NCI-H146 (cell line): ENCODE results near the gene PRSS57.
A peak's percentile ranks its signal among the peaks of the same experiment; 100 is the strongest.
"Not testable (repeated sequence)": the region's sequence is repeated elsewhere in the genome, so short reads cannot be mapped to it uniquely, and the experiment has no call there.

Source experiments
- DNase-seq: peaks from one replicate; lab custom pipeline; 2025; lab: John Stamatoyannopoulos, UW

PRSS57 gene

GRCh38 chr19:723247-723646 lies 28.0 kb upstream of the PRSS57 start:
- no peak for DNase-seq

GRCh38 chr19:722553-723101 lies 27.4 kb upstream of the PRSS57 start:
- no peak for DNase-seq

GRCh38 chr19:720345-721160 lies 25.3 kb upstream of the PRSS57 start:
- DNase-seq, result no peak

GRCh38 chr19:719636-720344 lies 24.5 kb upstream of the PRSS57 start:
- no peak for DNase-seq

- no peak for DNase-seq
These were observed 23.8 kb upstream of the PRSS57 start for GRCh38 chr19:718991-719512.

- DNase-seq, result no peak
These were observed 23.1 kb upstream of the PRSS57 start for GRCh38 chr19:718251-718951.

GRCh38 chr19:715347-715746 lies 20.1 kb upstream of the PRSS57 start:
- DNase-seq, result no peak

GRCh38 chr19:711254-711653 lies 16.0 kb upstream of the PRSS57 start:
- DNase-seq, result no peak

GRCh38 chr19:710767-711166 lies 15.5 kb upstream of the PRSS57 start:
- DNase-seq, result no peak

GRCh38 chr19:709965-710571 lies 14.8 kb upstream of the PRSS57 start:
- DNase-seq, result no peak

- no peak for DNase-seq
These were observed 14.1 kb upstream of the PRSS57 start for GRCh38 chr19:709196-709964.

GRCh38 chr19:708154-709143 lies 13.2 kb upstream of the PRSS57 start, which contains the start of gene PALM:
PALM (plus strand) TSS chr19:708935; CDS start chr19:709147, 212 bp downstream.
- DNase-seq, result peak; percentile 13

GRCh38 chr19:704447-704741 lies 9.1 kb upstream of the PRSS57 start:
- no peak for DNase-seq

- DNase-seq, result peak; percentile 28
These were observed 8.6 kb upstream of the PRSS57 start for GRCh38 chr19:703651-704446.

- DNase-seq, result no peak
These were observed 8.0 kb upstream of the PRSS57 start for GRCh38 chr19:703329-703650.

GRCh38 chr19:702847-703246 lies 7.6 kb upstream of the PRSS57 start:
- not testable (repeated sequence) for DNase-seq

GRCh38 chr19:699885-700284 lies 4.6 kb upstream of the PRSS57 start:
- DNase-seq, result not testable (repeated sequence)

- DNase-seq, result not testable (repeated sequence)
These were observed 3.3 kb upstream of the PRSS57 start for GRCh38 chr19:698529-698928.
